AG09309 (cell line): ENCODE data around the gene DNAH6.

Source experiments
- DNase-seq: peaks from one replicate; pipeline ENCODE4 v3.0.0-alpha.2; 2010; ENCODE audit warnings: low read depth
- H3K4me3 ChIP-seq: 2 replicates; pipeline ENCODE4 v1.5.1; 2011; ENCODE audit warnings: mild to moderate bottlenecking, low read depth, low read length, moderate library complexity; ENCODE audit not compliant: control insufficient read depth
- TF ChIP-seq, protein P1 (sequence below): IDR thresholded peaks from 2 replicates; pipeline ENCODE4 v1.5.1; 2011; ENCODE audit warnings: mild to moderate bottlenecking, low read depth, low read length, inconsistent platforms; ENCODE audit not compliant: insufficient read depth, control insufficient read depth; ENCODE audit errors: missing control alignments

DNAH6 gene

GRCh38 chr2:84800194-84800805, 284.0 kb downstream of the DNAH6 start:
- H3K4me3 ChIP-seq = no peak overlapping the region
- TF ChIP-seq, protein P1, sequence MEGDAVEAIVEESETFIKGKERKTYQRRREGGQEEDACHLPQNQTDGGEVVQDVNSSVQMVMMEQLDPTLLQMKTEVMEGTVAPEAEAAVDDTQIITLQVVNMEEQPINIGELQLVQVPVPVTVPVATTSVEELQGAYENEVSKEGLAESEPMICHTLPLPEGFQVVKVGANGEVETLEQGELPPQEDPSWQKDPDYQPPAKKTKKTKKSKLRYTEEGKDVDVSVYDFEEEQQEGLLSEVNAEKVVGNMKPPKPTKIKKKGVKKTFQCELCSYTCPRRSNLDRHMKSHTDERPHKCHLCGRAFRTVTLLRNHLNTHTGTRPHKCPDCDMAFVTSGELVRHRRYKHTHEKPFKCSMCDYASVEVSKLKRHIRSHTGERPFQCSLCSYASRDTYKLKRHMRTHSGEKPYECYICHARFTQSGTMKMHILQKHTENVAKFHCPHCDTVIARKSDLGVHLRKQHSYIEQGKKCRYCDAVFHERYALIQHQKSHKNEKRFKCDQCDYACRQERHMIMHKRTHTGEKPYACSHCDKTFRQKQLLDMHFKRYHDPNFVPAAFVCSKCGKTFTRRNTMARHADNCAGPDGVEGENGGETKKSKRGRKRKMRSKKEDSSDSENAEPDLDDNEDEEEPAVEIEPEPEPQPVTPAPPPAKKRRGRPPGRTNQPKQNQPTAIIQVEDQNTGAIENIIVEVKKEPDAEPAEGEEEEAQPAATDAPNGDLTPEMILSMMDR = no peak
- DNase-seq = no peak

- H3K4me3 ChIP-seq = no peak overlapping the region
- DNase-seq = no peak
Observed at GRCh38 chr2:84801811-84802210, 285.5 kb downstream of the DNAH6 start.

DNA sequence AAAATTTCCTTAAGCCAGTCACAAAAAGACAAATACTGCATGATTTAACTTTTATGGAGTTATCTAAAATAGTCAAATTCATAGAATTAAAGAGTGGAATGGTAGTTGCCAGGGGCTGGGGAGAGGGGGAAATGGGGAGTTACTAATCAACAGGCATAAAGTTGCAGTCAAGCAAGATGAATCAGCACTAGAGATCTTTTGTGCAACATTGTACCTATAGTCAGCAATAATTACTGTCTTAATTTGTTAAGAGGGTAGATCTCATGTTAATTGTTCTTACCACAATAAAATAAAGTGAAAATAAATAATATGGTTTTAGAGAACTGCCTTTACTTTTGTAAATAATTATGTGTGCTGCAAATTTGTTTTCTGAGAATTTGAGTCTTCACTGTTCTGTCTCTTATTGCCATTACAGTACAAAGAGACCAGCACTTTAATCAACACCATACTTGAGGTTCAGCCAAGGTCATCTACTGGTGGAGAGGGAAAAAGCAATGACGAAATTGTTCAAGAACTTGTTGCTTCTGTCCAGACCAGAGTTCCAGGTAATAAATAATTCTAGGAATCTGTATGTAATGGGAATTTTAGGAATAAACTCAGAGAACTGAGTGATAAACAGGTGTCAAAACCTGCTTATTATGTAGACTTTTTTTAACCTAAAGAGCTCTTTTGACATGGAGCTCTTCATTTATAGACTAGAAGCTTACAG, 289.1 kb downstream of the DNAH6 start:
- no peak overlapping the region for H3K4me3 ChIP-seq
- no peak for DNase-seq
- TF ChIP-seq, protein P1 = no peak

More at GRCh38 chr2:84801811-84802210, 285.5 kb downstream of the DNAH6 start:
- TF ChIP-seq, protein P1 = no peak

GRCh38 chr2:84807063-84807485, 290.8 kb downstream of the DNAH6 start:
- H3K4me3 ChIP-seq = no peak overlapping the region
- TF ChIP-seq, protein P1 = no peak
- peak; percentile 93 for DNase-seq

DNA sequence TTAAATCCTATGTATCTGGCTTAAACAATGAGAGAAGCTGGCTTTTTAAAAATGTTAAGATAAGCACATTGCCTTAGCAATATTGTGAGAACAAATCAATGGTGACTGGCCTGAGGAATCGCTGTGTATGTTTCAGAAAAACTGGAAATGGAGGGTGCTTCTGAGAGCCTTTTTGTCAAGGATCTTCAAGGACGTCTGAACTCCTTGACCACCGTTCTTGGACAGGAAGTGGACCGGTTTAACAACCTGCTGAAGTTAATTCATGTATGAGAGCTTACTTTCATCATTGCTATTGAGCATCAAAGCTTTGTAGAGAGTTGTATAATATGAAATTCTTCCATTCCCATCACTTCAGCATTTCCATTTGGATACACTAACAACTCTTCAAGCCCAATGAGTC, 292.0 kb downstream of the DNAH6 start:
- TF ChIP-seq, protein P1 = no peak
- DNase-seq = no peak

GRCh38 chr2:84811839-84812431, 295.6 kb downstream of the DNAH6 start:
- no peak overlapping the region for H3K4me3 ChIP-seq
- TF ChIP-seq, protein P1 = no peak
- no peak for DNase-seq

More for the DNA sequence above, 292.0 kb downstream of the DNAH6 start:
- no peak overlapping the region for H3K4me3 ChIP-seq
